Kidney capillary endothelial cell (primary cell): Measurements from ENCODE around the gene MBP.

Source experiments
- DNase-seq: peaks from one replicate; pipeline ENCODE4 v3.0.0-alpha.2; 2018; ENCODE audit warnings: low spot score

The MBP gene

GRCh38 chr18:77047803-77048419, 84.7 kb downstream of the MBP start:
- DNase-seq: no peak

DNA sequence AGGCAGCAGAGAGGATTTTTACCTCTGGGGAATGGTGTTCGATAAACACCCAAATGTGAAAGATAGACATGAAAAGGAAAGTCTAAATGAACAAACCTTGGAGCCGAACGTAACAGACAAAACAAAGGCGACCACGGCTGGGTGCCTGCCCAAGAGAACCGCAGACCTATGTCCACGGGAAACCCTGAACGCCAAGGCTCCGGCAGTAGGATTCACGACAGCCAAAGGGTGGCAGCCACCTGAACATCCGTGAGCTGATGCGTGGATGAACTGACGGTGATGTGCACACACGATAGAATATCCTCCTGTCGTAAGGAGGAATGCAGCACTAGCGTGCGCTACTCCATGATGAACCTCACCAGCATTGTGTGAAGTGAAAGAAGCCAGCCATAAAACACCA, 85.6 kb downstream of the MBP start:
- DNase-seq: no peak

DNA sequence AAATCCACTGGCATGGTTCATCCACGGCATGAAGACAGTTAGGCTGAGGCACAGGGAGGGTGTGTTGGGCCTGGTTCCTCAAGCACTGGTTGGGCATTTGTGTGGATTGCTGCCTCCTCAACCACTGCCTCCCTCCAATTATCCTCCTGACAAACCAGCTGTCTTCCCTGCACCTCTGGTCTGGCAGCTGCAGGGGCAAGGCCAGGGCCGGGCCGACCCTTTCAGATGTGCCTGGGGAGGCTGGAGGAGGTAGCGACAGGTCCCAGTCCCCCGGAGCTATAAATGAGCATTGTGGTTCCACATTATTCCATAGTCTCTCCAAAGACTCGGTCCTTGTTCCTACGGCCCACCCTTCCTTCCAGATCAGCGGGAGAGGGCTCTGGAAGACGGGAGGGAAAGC, 86.2 kb downstream of the MBP start:
- DNase-seq: no peak

DNA sequence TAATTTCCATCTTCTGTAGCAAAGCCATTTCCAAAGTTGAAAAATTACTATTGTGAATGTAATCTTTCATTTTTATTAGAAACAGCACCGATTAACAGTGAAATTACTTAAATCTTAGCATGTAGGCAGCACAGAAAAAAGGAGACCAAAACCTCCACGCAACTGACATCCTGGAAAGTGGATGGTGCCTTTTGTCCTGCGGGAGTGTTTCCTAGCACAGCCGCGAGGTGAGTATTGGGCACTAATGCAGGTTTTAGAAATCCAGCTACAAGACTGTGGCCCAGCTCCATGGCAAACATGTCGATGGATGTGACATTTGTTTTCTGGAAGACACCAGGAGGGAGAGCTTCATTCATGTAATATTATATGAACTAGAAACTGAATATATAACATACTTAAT, 86.9 kb downstream of the MBP start:
- no peak for DNase-seq

DNA sequence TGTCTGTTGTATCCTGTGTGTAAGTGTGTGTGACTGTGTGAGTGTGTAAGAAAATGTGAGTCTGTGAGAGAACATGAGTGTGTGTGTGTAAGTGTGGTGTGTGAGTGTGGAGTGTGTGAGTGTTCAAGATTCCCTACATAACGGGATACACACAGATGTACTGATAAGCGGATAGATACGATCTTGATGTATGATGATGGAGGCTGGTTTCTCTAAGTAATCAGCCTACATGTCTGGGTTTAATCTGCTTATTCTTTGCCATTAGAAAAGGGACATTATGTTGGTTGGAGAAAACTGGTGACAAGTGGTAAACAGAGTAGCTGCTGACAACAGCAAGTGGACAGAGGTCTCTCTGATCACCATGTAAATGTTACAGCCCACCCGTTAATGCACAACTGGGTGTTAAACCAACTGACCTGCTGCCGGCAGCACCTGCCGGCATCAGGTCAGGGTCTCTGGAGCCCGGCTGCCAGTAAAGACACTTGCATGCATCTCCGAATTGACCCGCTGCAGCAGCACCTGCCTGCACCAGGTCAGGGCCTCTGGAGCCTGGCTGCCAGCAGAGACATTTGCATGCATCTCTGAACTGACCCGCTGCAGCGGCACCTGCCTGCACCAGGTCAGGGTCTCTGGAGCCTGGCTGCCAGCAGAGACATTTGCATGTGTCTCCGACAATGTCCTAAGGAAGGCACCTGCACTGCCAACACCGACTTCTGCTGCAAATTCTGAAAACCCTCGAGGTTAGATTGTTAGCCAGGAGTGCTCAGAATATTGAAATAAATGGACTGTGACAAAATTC, 87.5 kb downstream of the MBP start:
- no peak for DNase-seq

DNA sequence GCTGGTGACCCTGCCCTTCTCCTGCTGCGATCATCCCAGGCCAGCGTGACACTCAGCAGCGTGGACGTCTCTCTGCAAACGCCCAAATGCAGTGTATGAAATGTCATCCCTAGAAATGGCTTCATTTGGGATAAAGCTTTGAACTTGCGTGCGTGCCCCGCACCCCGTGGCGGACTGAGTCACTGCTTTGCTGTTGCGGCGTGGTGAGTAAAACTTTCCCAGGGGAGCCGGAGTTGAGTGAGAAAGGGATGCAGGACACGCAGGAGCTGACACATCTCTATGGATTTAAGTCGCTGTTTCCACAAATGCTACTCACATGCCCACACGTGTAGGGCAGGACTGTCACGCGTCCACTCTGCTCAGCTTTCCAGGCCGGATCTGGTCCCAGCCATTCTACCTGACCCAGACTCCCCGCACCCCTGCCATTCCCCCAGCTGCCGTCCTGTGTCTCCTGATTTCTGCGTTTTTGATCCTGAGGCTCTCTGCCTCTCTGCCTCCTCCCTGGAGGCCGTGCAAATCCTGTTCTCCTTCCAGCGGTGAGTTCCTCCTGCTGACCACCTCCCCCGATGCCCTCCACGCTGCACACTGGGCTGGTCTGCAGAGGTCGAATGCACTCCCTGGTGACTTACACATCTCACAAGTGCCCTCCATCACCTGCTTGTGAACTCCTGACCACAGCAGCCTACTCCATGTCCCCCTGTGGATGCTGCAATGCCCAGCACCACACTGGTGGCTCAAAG, 88.9 kb downstream of the MBP start:
- DNase-seq: no peak

DNA sequence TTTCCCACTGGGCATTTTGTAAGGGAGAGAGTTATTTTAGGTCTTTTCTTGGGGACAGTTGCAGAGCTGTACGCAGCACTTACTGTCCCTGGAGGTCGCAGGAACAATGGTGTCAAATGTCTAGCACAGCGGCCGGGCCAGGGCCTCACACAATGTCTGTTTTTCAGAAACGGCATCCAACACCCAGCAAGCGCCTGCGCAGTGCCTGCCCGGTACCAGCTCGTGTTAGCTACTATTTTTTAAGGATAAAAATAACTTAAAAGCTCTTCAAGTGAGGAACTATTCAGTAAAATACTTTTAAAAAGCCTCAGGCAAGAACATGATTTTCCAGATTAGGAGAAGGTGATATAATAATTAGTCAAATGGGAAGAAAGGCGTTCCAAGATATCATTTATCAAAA, 90.0 kb downstream of the MBP start:
- no peak for DNase-seq

DNA sequence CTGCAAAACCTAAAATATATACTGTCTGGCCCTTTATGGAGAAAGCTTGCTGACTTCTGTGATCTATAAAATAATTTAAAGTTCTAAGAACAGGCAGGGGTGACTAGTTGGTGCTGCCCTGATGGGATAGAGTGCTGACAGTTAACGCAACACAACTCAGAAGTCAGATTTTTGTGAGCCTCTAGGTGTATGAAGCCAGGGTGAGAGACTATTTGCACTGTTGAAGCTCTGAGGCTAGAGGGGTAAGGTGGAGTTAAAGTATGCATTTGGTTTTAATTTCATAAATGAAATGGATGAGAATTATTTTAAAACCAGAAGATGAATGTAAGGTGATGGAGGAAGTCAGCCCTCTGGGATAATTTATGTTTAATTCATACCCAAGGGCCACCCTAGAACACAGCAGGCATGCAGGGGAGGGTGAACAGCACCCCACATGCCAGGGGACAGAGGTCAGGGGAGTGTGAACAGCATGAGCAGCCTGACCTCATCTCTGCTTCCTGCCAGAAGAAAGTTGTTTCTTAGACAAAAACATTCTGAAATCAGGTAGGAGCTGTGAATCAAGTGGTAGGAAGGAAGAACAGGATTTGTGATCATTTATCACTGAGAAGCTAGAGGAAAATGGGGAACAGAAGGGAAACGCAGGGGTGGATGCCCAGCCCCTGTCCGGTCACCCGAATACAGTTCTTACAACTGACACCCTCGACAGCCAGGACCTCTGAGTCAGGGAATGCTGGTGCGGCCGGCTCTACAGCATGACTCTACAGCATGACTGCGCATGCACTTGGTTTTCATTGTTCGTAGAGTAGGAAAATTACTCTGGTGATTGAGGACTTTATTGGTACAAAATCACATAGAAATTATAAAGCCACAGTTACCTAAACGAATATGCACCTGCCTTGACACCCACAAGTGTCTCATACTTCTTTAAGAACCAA, 93.1 kb downstream of the MBP start:
- peak; percentile 45 for DNase-seq

GRCh38 chr18:77038182-77038858, 94.3 kb downstream of the MBP start:
- DNase-seq: no peak

DNA sequence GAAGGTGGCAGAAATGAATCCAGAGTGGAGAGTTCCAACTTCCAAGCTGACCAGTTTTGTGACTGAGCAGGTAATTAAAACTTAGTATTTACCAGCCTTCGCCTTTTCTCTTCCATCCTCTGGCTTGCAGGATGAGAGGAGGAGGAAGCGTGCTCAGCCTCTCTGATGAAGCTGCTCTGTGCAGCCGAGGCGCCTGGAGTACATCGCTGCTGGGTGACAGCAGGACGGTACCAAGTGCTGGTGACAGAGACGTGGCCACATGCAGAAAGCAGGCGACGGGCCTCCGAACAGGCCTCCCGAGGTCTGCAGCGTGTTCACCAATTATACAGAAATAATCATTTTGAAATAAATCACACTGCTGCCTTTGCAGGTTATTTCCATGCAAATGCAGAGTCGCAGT, 95.0 kb downstream of the MBP start:
- no peak for DNase-seq

GRCh38 chr18:77035380-77036187, 97.0 kb downstream of the MBP start:
- peak; percentile 58 for DNase-seq

DNA sequence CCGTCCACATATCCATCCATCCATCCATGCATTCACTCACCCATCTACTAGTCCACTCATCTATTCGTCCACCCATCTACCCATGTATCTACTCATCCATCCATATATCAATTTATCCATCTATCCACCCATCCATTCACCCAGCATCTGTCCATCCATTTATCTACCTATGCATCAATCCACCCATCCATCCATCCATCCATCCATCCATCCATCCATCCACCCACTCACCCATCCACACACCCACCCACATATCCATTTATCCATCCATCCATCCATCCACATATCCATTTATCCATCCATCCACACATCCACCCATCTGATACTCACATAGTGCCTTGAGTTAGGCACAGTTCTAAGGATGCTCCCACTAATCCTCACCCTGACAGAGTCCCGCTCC, 99.0 kb downstream of the MBP start:
- DNase-seq: no peak

GRCh38 chr18:77032181-77032701, 100.3 kb downstream of the MBP start:
- DNase-seq: no peak

GRCh38 chr18:77031662-77032061, 100.9 kb downstream of the MBP start:
- no peak for DNase-seq

DNA sequence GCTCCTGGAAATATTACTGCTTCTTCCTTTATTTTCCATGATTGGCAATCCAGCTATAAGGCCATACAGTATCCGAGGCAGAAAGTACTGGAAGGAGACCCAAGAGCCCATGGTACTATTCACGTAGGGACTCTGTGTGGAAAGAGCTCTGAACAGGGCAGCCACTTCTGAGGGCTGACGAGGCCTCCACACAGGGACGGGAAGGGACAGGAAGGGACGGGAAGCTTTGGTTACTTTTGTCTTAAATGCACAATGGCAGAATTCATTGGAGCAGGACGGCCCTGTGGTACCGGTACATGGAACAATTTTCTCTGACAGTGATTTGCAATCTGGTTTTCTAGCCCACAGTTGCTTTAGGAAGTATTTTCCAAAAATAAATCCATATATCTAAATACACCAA, 102.4 kb downstream of the MBP start:
- DNase-seq: no peak

DNA sequence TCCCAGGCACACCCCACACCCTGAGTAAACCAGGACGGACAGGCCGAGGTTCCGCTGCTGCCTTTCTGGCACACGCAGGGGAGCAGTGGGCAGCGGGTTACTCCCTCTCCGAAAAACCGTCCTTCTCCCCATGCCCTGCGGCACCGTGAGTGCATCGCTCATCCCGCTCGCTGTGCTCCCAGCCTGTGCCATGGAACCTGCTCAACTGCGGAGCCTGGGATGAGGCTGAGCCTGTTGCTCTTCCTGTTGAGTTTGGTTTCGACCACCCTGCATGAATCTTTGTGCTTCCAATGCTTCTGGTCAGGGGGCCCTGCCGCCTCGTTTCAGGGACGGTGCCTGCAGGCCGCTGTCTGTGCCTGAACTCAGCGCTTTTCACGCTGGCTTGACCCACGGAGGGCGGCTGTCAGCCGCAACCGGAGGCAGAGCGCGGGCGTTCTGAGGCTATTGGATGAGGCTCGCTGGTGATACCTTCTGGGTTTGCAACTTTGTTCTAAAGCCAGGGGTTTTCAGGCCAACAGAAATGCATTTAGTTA, 106.7 kb downstream of the MBP start:
- no peak for DNase-seq

GRCh38 chr18:77025123-77025522, 107.5 kb downstream of the MBP start:
- DNase-seq: no peak

DNA sequence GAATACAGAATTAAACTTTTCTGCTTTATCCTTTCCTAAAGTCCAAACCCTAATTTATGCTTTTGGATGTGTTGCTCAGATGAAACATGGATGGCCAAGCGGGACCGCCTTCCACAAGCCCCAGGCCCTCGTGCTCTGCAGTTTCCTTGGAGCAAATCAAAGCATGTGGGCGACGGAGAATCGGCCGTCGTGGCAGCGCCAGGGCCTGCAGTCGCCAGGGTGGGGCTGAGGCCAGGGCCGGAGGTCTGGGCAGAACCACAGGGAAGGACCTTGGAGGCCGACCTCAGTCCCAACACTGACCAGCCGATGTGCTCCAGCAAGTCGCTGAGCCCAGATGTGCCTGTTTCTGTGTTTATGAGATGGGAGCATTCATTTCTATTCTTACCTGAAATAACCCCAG, 108.1 kb downstream of the MBP start:
- no peak for DNase-seq

GRCh38 chr18:77023102-77023782, 109.3 kb downstream of the MBP start:
- DNase-seq: no peak

DNA sequence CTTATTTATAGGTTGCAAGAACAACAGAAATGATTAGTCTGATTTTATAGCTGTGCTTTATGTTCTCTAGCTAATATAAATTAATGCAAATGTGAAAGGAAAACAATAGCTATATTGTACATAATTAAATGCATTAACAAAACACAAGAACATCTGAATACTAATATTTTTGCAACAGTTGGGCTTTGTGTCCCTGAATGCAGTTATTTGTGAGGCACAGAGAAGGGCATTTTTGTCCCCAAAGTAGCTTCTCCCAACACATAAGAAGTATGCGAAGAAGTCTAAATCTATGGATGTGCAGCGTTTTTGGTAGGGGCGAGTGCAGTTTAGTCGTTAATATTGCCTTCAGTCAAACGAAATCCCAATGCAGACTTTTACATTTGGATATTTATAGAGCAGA, 110.0 kb downstream of the MBP start:
- no peak for DNase-seq
